SK-N-SH treated with all-trans-retinoic acid at 6 μM for 48 hours (cell line): ENCODE measurements around the gene AUH.

Experiments used
- ATAC-seq: fragments of 200-7000 bp; cut with Tn5 transposase; 3 replicates; pipeline ENCODE4 v1.9.1; 2020; ENCODE audit warnings: mild to moderate bottlenecking, moderate library complexity
- ARNTL ChIP-seq: fragments of 450-650 bp; formaldehyde crosslinking; IDR thresholded peaks from 2 replicates; pipeline ENCODE4 v1.5.0; 2020; ENCODE audit warnings: low read depth, mild to moderate bottlenecking, moderate library complexity, borderline replicate concordance
- BACH2 ChIP-seq: fragments of 250-450 bp; sonication (Bioruptor Pico); IDR thresholded peaks from 2 replicates; pipeline ENCODE4 v1.9.0; 2021; ENCODE audit warnings: mild to moderate bottlenecking, borderline replicate concordance
- CREB5 ChIP-seq: fragments of 250-450 bp; sonication (Bioruptor Pico); IDR thresholded peaks from 2 replicates; pipeline ENCODE4 v1.5.1; 2020; ENCODE audit warnings: low read depth, mild to moderate bottlenecking, moderate library complexity
- CSRNP3 ChIP-seq: fragments of 250-450 bp; sonication (Bioruptor Pico); IDR thresholded peaks from 2 replicates; pipeline ENCODE4 v1.5.1; 2021; ENCODE audit warnings: mild to moderate bottlenecking, moderate library complexity
- ESRRG ChIP-seq: fragments of 250-450 bp; sonication (Bioruptor Pico); IDR thresholded peaks from 2 replicates; pipeline ENCODE4 v1.6.1; 2021; ENCODE audit warnings: mild to moderate bottlenecking
- GLIS3 ChIP-seq: fragments of 250-450 bp; sonication (Bioruptor Pico); IDR thresholded peaks from 2 replicates; pipeline ENCODE4 v1.5.0; 2020; ENCODE audit warnings: mild to moderate bottlenecking, moderate library complexity
- ISL1 ChIP-seq: fragments of 250-450 bp; sonication (Bioruptor Pico); IDR thresholded peaks from 2 replicates; pipeline ENCODE4 v2.1.2; 2022; ENCODE audit warnings: mild to moderate bottlenecking, moderate library complexity
- OSR1 ChIP-seq: fragments of 250-450 bp; sonication (Bioruptor Pico); IDR thresholded peaks from 2 replicates; pipeline ENCODE4 v1.8.0; 2022; ENCODE audit warnings: moderate library complexity, mild to moderate bottlenecking, inconsistent platforms
- POU6F1 ChIP-seq: fragments of 250-450 bp; sonication (Bioruptor Pico); IDR thresholded peaks from 2 replicates; pipeline ENCODE4 v1.8.0; 2021; ENCODE audit warnings: low read depth, mild to moderate bottlenecking, moderate library complexity, borderline replicate concordance
- PPARA ChIP-seq: fragments of 250-450 bp; sonication (Bioruptor Pico); IDR thresholded peaks from 2 replicates; pipeline ENCODE4 v1.5.0; 2020; ENCODE audit warnings: mild to moderate bottlenecking, borderline replicate concordance
- TCF4 ChIP-seq: fragments of 250-450 bp; sonication (Bioruptor Pico); IDR thresholded peaks from 2 replicates; pipeline ENCODE4 v1.8.0; 2021; ENCODE audit warnings: mild to moderate bottlenecking, moderate library complexity, borderline replicate concordance
- TOX ChIP-seq: fragments of 250-450 bp; sonication (Bioruptor Pico); IDR thresholded peaks from 2 replicates; pipeline ENCODE4 v1.8.0; 2021; ENCODE audit warnings: mild to moderate bottlenecking, moderate library complexity, borderline replicate concordance
- TSHZ2 ChIP-seq: fragments of 250-450 bp; sonication (Bioruptor Pico); IDR thresholded peaks from 2 replicates; pipeline ENCODE4 v1.5.0; 2020; ENCODE audit warnings: mild to moderate bottlenecking, moderate library complexity
- ZC3H10 ChIP-seq: fragments of 250-450 bp; sonication (Bioruptor Pico); IDR thresholded peaks from 2 replicates; pipeline ENCODE4 v1.5.1; 2021; ENCODE audit warnings: mild to moderate bottlenecking, moderate library complexity
- ZFP3 ChIP-seq: fragments of 250-450 bp; sonication (Bioruptor Pico); IDR thresholded peaks from 2 replicates; pipeline ENCODE4 v1.5.0; 2020; ENCODE audit warnings: mild to moderate bottlenecking, moderate library complexity
- ZFP30 ChIP-seq: fragments of 450-650 bp; formaldehyde crosslinking; IDR thresholded peaks from 2 replicates; pipeline ENCODE4 v1.5.0; 2022; ENCODE audit warnings: mild to moderate bottlenecking, moderate library complexity
- ZNF565 ChIP-seq: fragments of 450-650 bp; formaldehyde crosslinking; conservative IDR thresholded peaks from 2 replicates; pipeline ENCODE4 v1.5.0; 2020; ENCODE audit warnings: low read depth, mild to moderate bottlenecking, moderate library complexity
- ZNF70 ChIP-seq: fragments of 450-650 bp; formaldehyde crosslinking; IDR thresholded peaks from 2 replicates; pipeline ENCODE4 v1.5.0; 2020; ENCODE audit warnings: mild to moderate bottlenecking, moderate library complexity
- ZNF8 ChIP-seq: fragments of 450-650 bp; formaldehyde crosslinking; IDR thresholded peaks from 2 replicates; pipeline ENCODE4 v1.5.0; 2020; ENCODE audit warnings: mild to moderate bottlenecking, moderate library complexity

Gene AUH

GRCh38 chr9:91266448-91266847, 95.3 kb downstream of the AUH start (continued):
- no peak for TF ChIP-seq CSRNP3

- ATAC-seq = no peak
- no peak for TF ChIP-seq ZNF565
- TF ChIP-seq OSR1 (CRISPR knock-in tag) = no peak
- no peak for TF ChIP-seq CSRNP3
- no peak for TF ChIP-seq TCF4 (CRISPR knock-in tag)
- no peak for TF ChIP-seq GLIS3 (CRISPR knock-in tag)
- TF ChIP-seq ZNF8 (CRISPR knock-in tag) = no peak
- TF ChIP-seq POU6F1 = no peak
- TF ChIP-seq TOX (CRISPR knock-in tag) = no peak
- no peak for TF ChIP-seq ESRRG (CRISPR knock-in tag)
- TF ChIP-seq ISL1 (CRISPR knock-in tag) = no peak
- TF ChIP-seq ZC3H10 = no peak
- no peak for TF ChIP-seq ZNF70 (CRISPR knock-in tag)
- no peak for TF ChIP-seq BACH2 (CRISPR knock-in tag)
- no peak for TF ChIP-seq TSHZ2 (CRISPR knock-in tag)
- no peak for TF ChIP-seq ZFP3 (CRISPR knock-in tag)
- no peak for TF ChIP-seq CREB5 (CRISPR knock-in tag)
- TF ChIP-seq ARNTL (CRISPR knock-in tag) = no peak
- TF ChIP-seq PPARA = no peak
Measured at GRCh38 chr9:91265514-91265913, 96.2 kb downstream of the AUH start.

- TF ChIP-seq ZNF70 (CRISPR knock-in tag) = no peak
- no peak for TF ChIP-seq ZFP30 (CRISPR knock-in tag)
- no peak for TF ChIP-seq GLIS3 (CRISPR knock-in tag)
- no peak for TF ChIP-seq CSRNP3
- no peak for TF ChIP-seq ISL1 (CRISPR knock-in tag)
- TF ChIP-seq TCF4 (CRISPR knock-in tag) = no peak
- no peak for TF ChIP-seq ZNF8 (CRISPR knock-in tag)
- no peak for TF ChIP-seq TOX (CRISPR knock-in tag)
- TF ChIP-seq CREB5 (CRISPR knock-in tag) = no peak
- ATAC-seq = no peak
Measured at GRCh38 chr9:91261417-91261816, 100.3 kb downstream of the AUH start.
